ENCODE data around the gene RIMS3.

RIMS3 gene

GRCh38 chr1:40622936-40623629 lies 42.4 kb downstream of the RIMS3 start:
- H3K27me3 ChIP-seq (ENCODE audit: control insufficient read depth in 2 of 2, insufficient read depth in 2 of 2, low read length in 2 of 2), result no peaks in the 10 kb centered on the region
- no peak overlapping the region for H3K27ac ChIP-seq (ENCODE audit: low read depth in 2 of 2, low read length in 2 of 2)
- H3K4me3 ChIP-seq (ENCODE audit: low read length in 2 of 2), result no peak overlapping the region
- peaks cover 5 to 7% of the 10 kb centered on the region in 2 donors for H3K4me1 ChIP-seq (ENCODE audit: control insufficient read depth in 2 of 2, insufficient read depth in 2 of 2, low read length in 2 of 2)
- H3K36me3 ChIP-seq (ENCODE audit: control insufficient read depth in 2 of 2, insufficient read depth in 2 of 2, low read length in 2 of 2), result no peaks in the 10 kb centered on the region
- H3K9me3 ChIP-seq (ENCODE audit: control insufficient read depth in 2 of 2, low read length in 2 of 2), result no peaks in the 10 kb centered on the region
- no peak overlapping the region for H3K9ac ChIP-seq (ENCODE audit: low read depth in 1 of 2, low read length in 2 of 2)

GRCh38 chr1:40621821-40622450 lies 43.5 kb downstream of the RIMS3 start:
- Histone ChIP-seq H3K27me3 (ENCODE audit: control insufficient read depth in 2 of 2, insufficient read depth in 2 of 2, low read length in 2 of 2) (no peaks in the 10 kb centered on the region), H3K4me3 (ENCODE audit: low read length in 2 of 2) (no peak overlapping the region), H3K4me1 (ENCODE audit: control insufficient read depth in 2 of 2, insufficient read depth in 2 of 2, low read length in 2 of 2) (no peaks in the 10 kb centered on the region), H3K9me3 (ENCODE audit: control insufficient read depth in 2 of 2, low read length in 2 of 2) (no peaks in the 10 kb centered on the region), H3K36me3 (ENCODE audit: control insufficient read depth in 2 of 2, insufficient read depth in 2 of 2, low read length in 2 of 2) (no peaks in the 10 kb centered on the region), H3K9ac (ENCODE audit: low read depth in 1 of 2, low read length in 2 of 2) (no peak overlapping the region), H3K27ac (ENCODE audit: low read depth in 2 of 2, low read length in 2 of 2) (no peak overlapping the region)

GRCh38 chr1:40620586-40621210 lies 44.8 kb downstream of the RIMS3 start:
- H3K27me3 ChIP-seq (ENCODE audit: control insufficient read depth in 2 of 2, insufficient read depth in 2 of 2, low read length in 2 of 2), result no peaks in the 10 kb centered on the region
- no peak overlapping the region for H3K4me3 ChIP-seq (ENCODE audit: low read length in 2 of 2)
- H3K4me1 ChIP-seq (ENCODE audit: control insufficient read depth in 2 of 2, insufficient read depth in 2 of 2, low read length in 2 of 2), result no peaks in the 10 kb centered on the region
- H3K9me3 ChIP-seq (ENCODE audit: control insufficient read depth in 2 of 2, low read length in 2 of 2), result no peaks in the 10 kb centered on the region
- H3K27ac ChIP-seq (ENCODE audit: low read depth in 2 of 2, low read length in 2 of 2), result no peak overlapping the region
- no peak overlapping the region for H3K9ac ChIP-seq (ENCODE audit: low read depth in 1 of 2, low read length in 2 of 2)
- H3K36me3 ChIP-seq (ENCODE audit: control insufficient read depth in 2 of 2, insufficient read depth in 2 of 2, low read length in 2 of 2), result no peaks in the 10 kb centered on the region

DNA sequence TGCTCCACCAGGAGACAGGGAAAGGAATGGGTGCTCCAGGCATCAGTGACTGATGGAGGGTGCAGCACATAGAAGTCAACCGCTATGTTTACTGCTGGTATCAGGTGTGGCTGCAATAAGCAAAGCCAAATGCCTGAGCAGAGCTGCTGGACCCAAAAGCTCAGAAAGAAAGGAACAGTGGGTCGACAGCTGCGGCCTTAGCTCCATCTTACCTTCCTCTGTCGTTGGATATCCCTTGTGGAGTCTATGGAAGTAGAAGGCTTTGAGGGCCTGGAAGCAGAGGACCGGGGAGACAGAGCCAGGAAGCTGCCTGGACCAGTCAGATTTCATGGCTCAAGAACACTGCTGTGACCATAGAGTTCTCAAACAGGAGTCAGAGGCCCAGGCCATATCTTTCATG lies 45.3 kb downstream of the RIMS3 start:
- Histone ChIP-seq H3K4me1 (ENCODE audit: control insufficient read depth in 2 of 2, insufficient read depth in 2 of 2, low read length in 2 of 2) (no peaks in the 10 kb centered on the region), H3K9ac (ENCODE audit: low read depth in 1 of 2, low read length in 2 of 2) (no peak overlapping the region), H3K4me3 (ENCODE audit: low read length in 2 of 2) (no peak overlapping the region), H3K9me3 (ENCODE audit: control insufficient read depth in 2 of 2, low read length in 2 of 2) (no peaks in the 10 kb centered on the region), H3K36me3 (ENCODE audit: control insufficient read depth in 2 of 2, insufficient read depth in 2 of 2, low read length in 2 of 2) (no peaks in the 10 kb centered on the region), H3K27ac (ENCODE audit: low read depth in 2 of 2, low read length in 2 of 2) (no peak overlapping the region), H3K27me3 (ENCODE audit: control insufficient read depth in 2 of 2, insufficient read depth in 2 of 2, low read length in 2 of 2) (no peaks in the 10 kb centered on the region)

DNA sequence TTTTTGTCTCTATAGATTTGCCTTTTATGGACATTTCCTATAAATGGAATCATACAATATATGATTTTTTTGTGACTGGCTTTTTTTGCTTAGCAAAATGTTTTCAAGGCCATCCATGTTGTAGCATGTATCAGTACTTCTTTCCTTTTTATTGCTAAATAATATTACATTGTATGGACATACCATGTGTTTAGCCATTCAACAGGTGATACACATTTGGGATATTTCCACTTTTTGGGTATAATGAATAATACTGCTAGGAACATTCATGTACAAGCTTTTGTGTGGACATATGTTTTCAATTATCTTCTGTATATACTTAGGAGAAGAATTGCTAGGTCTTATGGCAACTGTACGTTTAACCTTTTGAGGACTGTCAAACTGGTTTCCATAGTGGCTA lies 47.4 kb downstream of the RIMS3 start:
- Histone ChIP-seq H3K36me3 (ENCODE audit: control insufficient read depth in 2 of 2, insufficient read depth in 2 of 2, low read length in 2 of 2) (no peaks in the 10 kb centered on the region), H3K9me3 (ENCODE audit: control insufficient read depth in 2 of 2, low read length in 2 of 2) (no peaks in the 10 kb centered on the region), H3K27me3 (ENCODE audit: control insufficient read depth in 2 of 2, insufficient read depth in 2 of 2, low read length in 2 of 2) (no peaks in the 10 kb centered on the region), H3K4me1 (ENCODE audit: control insufficient read depth in 2 of 2, insufficient read depth in 2 of 2, low read length in 2 of 2) (no peaks in the 10 kb centered on the region), H3K9ac (ENCODE audit: low read depth in 1 of 2, low read length in 2 of 2) (no peak overlapping the region), H3K4me3 (ENCODE audit: low read length in 2 of 2) (no peak overlapping the region), H3K27ac (ENCODE audit: low read depth in 2 of 2, low read length in 2 of 2) (no peak overlapping the region)

DNA sequence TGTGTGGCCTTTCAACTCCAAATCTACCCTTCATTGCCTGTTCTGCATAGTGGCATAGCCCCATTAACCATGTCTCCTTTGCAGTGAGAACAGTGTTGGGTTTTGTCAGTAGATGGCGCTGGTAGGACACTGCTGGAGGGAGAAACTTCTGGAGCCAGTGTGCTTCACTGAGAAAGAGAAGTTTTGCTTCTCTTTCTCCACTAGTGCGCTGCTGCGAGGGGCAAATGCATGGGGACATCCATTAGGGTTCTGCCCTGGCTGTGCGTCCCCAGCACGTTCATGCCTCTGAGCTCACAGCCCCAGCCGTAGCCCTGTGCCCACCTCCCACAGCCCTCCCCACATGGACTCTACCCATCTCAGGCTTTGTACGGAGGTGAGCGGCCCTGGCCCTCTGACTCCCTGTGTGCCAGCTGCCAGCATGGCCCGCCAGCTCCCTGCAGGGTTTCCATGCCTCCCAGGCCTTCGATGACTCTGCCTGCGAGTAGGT lies 53.1 kb downstream of the RIMS3 start:
- Histone ChIP-seq H3K4me1 (ENCODE audit: control insufficient read depth in 2 of 2, insufficient read depth in 2 of 2, low read length in 2 of 2) (peaks cover 0 to 5% of the 10 kb centered on the region in 2 donors), H3K4me3 (ENCODE audit: low read length in 2 of 2) (no peak overlapping the region), H3K27ac (ENCODE audit: low read depth in 2 of 2, low read length in 2 of 2) (no peak overlapping the region), H3K9me3 (ENCODE audit: control insufficient read depth in 2 of 2, low read length in 2 of 2) (no peaks in the 10 kb centered on the region), H3K36me3 (ENCODE audit: control insufficient read depth in 2 of 2, insufficient read depth in 2 of 2, low read length in 2 of 2) (no peaks in the 10 kb centered on the region), H3K9ac (ENCODE audit: low read depth in 1 of 2, low read length in 2 of 2) (no peak overlapping the region), H3K27me3 (ENCODE audit: control insufficient read depth in 2 of 2, insufficient read depth in 2 of 2, low read length in 2 of 2) (no peaks in the 10 kb centered on the region)

DNA sequence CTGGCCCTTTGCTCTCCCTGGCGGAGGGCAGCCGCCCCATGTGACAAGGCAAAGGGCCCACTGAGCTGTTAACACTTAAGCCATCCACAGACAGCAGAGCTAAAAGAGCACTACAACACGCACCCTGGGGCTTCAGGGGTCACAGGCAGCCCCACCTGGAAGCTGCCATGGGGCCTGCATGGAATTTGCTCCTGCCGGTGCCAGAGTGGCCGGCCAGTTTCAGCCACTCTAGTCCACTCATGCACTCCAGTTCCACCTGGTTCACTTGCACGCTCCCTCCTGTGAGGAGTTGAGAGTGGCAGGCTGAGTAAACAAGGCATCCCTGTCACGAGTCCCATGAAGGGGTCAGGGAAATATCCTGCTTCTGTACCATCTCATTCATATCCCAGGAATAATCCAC lies 55.3 kb downstream of the RIMS3 start:
- no peak overlapping the region for H3K27ac ChIP-seq (ENCODE audit: low read depth in 2 of 2, low read length in 2 of 2)

DNA sequence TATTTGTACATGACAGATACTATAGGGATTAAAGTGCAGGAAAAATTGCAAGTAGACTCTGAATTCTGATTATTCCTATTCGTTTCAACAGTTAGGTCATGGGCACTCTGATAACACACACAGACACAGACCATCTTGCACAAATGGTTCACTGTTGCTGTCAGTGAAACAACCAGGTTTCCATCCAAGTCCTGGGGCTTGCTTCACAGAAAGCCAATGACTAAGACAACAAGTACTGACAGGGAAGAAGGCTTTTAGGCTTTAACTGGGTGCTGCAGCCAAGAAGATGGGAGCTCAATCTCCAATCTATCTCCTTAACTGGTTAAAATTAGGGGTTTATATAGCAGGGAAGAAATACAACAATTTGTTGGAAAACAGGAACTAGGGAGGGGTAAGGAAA lies 57.6 kb downstream of the RIMS3 start:
- H3K27ac ChIP-seq (ENCODE audit: low read depth in 2 of 2, low read length in 2 of 2), result no peak overlapping the region
- H3K9me3 ChIP-seq (ENCODE audit: control insufficient read depth in 2 of 2, low read length in 2 of 2), result no peaks in the 10 kb centered on the region

More for the DNA sequence above, 55.3 kb downstream of the RIMS3 start:
- H3K36me3 ChIP-seq (ENCODE audit: control insufficient read depth in 2 of 2, insufficient read depth in 2 of 2, low read length in 2 of 2), result no peaks in the 10 kb centered on the region
- H3K9ac ChIP-seq (ENCODE audit: low read depth in 1 of 2, low read length in 2 of 2), result no peak overlapping the region
- no peaks in the 10 kb centered on the region for H3K27me3 ChIP-seq (ENCODE audit: control insufficient read depth in 2 of 2, insufficient read depth in 2 of 2, low read length in 2 of 2)
- no peaks in the 10 kb centered on the region for H3K9me3 ChIP-seq (ENCODE audit: control insufficient read depth in 2 of 2, low read length in 2 of 2)
- peaks cover 0 to 5% of the 10 kb centered on the region in 2 donors for H3K4me1 ChIP-seq (ENCODE audit: control insufficient read depth in 2 of 2, insufficient read depth in 2 of 2, low read length in 2 of 2)
- no peak overlapping the region for H3K4me3 ChIP-seq (ENCODE audit: low read length in 2 of 2)

GRCh38 chr1:40606978-40607377 lies 58.5 kb downstream of the RIMS3 start:
- no peak overlapping the region for H3K4me3 ChIP-seq (ENCODE audit: low read length in 2 of 2)
- no peak overlapping the region for H3K9ac ChIP-seq (ENCODE audit: low read depth in 1 of 2, low read length in 2 of 2)
- H3K9me3 ChIP-seq (ENCODE audit: control insufficient read depth in 2 of 2, low read length in 2 of 2), result no peaks in the 10 kb centered on the region
- H3K4me1 ChIP-seq (ENCODE audit: control insufficient read depth in 2 of 2, insufficient read depth in 2 of 2, low read length in 2 of 2), result no peaks in the 10 kb centered on the region
- H3K27me3 ChIP-seq (ENCODE audit: control insufficient read depth in 2 of 2, insufficient read depth in 2 of 2, low read length in 2 of 2), result peaks cover 0 to 2% of the 10 kb centered on the region in 2 donors
- H3K27ac ChIP-seq (ENCODE audit: low read depth in 2 of 2, low read length in 2 of 2), result no peak overlapping the region
- H3K36me3 ChIP-seq (ENCODE audit: control insufficient read depth in 2 of 2, insufficient read depth in 2 of 2, low read length in 2 of 2), result no peaks in the 10 kb centered on the region

More for the DNA sequence above, 57.6 kb downstream of the RIMS3 start:
- H3K27me3 ChIP-seq (ENCODE audit: control insufficient read depth in 2 of 2, insufficient read depth in 2 of 2, low read length in 2 of 2), result no peaks in the 10 kb centered on the region
- no peaks in the 10 kb centered on the region for H3K36me3 ChIP-seq (ENCODE audit: control insufficient read depth in 2 of 2, insufficient read depth in 2 of 2, low read length in 2 of 2)
- no peak overlapping the region for H3K9ac ChIP-seq (ENCODE audit: low read depth in 1 of 2, low read length in 2 of 2)
- peaks cover 0 to 5% of the 10 kb centered on the region in 2 donors for H3K4me1 ChIP-seq (ENCODE audit: control insufficient read depth in 2 of 2, insufficient read depth in 2 of 2, low read length in 2 of 2)
- H3K4me3 ChIP-seq (ENCODE audit: low read length in 2 of 2), result no peak overlapping the region

DNA sequence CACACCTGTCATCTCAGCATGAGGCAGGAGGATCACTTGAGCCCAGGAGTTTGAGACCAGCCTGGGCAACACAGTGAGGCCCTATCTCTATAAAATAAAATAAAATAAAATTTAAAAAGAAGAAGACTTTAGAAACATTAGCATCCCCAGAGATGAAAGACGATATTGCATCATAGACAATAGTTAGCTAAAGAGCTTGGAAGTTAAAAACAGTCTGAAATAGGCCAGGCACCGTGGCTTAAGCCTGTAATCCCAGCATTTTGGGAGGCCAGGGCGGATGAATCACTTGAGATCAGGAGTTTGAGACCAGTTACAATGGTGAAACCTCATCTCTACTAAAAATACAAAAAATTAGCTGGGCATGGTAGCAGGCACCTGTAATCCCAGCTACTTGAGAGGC lies 59.3 kb downstream of the RIMS3 start:
- Histone ChIP-seq H3K9ac (ENCODE audit: low read depth in 1 of 2, low read length in 2 of 2) (no peak overlapping the region), H3K27me3 (ENCODE audit: control insufficient read depth in 2 of 2, insufficient read depth in 2 of 2, low read length in 2 of 2) (peaks cover 0 to 2% of the 10 kb centered on the region in 2 donors), H3K4me3 (ENCODE audit: low read length in 2 of 2) (no peak overlapping the region), H3K4me1 (ENCODE audit: control insufficient read depth in 2 of 2, insufficient read depth in 2 of 2, low read length in 2 of 2) (no peaks in the 10 kb centered on the region), H3K36me3 (ENCODE audit: control insufficient read depth in 2 of 2, insufficient read depth in 2 of 2, low read length in 2 of 2) (no peaks in the 10 kb centered on the region), H3K27ac (ENCODE audit: low read depth in 2 of 2, low read length in 2 of 2) (no peak overlapping the region), H3K9me3 (ENCODE audit: control insufficient read depth in 2 of 2, low read length in 2 of 2) (no peaks in the 10 kb centered on the region)
